Measurements from ENCODE around the gene BTBD18.
A peak's percentile ranks its signal among the peaks of the same experiment; 100 is the strongest.
"Not testable (repeated sequence)": the region's sequence is repeated elsewhere in the genome, so short reads cannot be mapped to it uniquely, and the experiment has no call there.

Gene BTBD18

GRCh38 chr11:57728829-57729228 is 22.8 kb downstream of the BTBD18 start:
- no peak for DNase-seq

DNA sequence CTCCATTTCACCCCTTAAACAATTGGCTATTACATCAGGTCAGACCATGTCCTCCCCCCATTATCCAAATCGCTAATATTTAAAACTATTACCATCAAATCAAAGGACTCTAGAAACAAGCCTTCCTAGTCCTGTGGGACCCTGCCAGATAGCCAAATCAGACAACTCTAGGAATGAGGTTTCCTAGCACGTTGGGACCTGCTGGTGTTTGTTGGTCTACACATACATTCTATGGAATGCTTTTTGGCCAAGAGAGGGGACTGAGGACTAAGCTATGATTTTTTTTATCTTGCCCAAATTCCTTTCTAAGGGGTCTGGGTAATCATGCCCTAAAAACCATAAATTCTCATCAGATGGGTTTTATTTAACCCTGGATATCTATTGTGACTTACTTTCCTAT is 24.4 kb downstream of the BTBD18 start:
- DNase-seq: no peak

DNA sequence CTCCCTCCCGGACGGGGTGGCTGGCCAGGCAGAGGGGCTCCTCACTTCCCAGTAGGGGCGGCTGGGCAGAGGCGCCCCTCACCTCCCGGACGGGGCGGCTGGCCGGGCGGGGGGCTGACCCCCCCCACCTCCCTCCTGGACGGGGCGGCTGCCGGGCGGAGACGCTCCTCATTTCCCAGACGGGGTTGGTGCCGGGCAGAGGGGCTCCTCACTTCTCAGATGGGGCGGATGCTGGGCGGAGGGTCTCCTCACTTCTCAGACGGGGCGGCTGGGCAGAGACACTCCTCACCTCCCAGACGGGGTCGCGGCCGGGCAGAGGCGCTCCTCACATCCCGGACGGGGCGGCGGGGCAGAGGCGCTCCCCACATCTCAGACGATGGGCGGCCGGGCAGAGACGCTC is 34.9 kb downstream of the BTBD18 start:
- not testable (repeated sequence) for DNase-seq

GRCh38 chr11:57713835-57714234 is 37.8 kb downstream of the BTBD18 start:
- DNase-seq: no peak

DNA sequence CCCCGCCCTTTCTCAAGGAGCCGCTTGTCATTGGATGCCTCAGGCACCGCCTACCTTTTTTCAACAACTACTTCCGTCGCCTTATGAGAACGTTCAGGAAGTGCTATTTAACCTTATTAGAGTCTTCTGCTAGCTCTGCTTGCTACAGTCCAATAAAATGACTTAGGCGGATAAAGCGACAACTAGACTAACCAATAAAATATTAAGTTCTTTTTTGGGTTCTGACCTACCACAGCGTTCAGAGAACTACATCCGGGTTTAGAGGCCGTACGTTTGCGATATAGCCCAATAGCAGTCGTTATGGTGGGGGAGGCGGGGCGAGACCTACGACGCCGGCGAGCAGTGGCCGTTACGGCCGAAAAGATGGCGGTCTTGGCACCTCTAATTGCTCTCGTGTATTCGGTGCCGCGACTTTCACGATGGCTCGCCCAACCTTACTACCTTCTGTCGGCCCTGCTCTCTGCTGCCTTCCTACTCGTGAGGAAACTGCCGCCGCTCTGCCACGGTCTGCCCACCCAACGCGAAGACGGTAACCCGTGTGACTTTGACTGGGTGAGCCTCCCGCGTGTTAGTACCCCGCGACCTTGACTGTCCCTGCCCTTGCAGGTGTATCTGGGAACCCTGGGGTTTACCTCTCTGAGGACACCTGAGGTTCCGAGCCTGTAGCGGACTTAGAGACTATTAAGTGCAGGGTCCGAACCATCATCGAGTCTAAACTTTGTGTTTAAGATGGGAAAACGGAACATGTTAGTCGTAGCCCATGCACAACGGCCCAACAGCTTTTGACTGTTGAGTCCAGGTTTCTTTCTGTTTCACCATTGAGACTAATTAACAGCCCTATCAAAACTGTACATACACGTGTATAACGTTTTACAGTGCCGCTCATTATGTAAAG is 39.1 kb downstream of the BTBD18 start, which contains the start of gene TMX2:
Gene TMX2 (plus strand): TSS at position 338 of the 895 bp plus-strand sequence. CDS start 26 bp downstream, at position 364.
- DNase-seq: peak; percentile 99

GRCh38 chr11:57711414-57712255 is 40.0 kb downstream of the BTBD18 start, which contains the start of gene MED19:
Gene MED19 (minus strand): TSS chr11:57712215. CDS start chr11:57712179, 36 bp downstream.
- DNase-seq: peak; percentile 88

DNA sequence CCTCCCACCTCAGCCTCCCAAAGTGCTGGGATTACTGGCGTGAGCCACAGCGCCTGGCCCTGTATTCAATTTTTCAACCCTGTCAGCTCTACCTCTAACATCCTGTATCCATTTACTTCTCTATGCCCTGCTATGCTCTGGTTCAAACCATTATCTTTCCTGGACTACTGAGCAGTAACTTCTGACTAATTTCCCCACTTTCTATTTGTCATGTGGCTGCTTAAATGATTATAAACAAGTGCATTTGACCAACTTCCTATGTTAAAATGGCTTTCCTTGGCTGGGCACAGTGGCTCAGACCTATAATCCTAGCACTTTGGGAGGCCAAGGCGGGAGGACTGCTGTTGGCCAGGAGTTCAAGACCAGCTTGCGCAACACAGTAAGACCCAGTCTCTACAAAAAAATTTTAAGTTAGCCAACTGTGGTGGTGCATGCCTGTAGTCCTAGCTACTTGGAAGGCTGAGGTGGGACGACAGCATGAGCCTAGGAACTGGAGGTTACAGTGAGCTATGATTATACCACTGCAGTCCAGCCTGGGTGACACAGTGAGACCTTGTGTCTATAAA is 41.7 kb downstream of the BTBD18 start:
- DNase-seq: no peak

DNA sequence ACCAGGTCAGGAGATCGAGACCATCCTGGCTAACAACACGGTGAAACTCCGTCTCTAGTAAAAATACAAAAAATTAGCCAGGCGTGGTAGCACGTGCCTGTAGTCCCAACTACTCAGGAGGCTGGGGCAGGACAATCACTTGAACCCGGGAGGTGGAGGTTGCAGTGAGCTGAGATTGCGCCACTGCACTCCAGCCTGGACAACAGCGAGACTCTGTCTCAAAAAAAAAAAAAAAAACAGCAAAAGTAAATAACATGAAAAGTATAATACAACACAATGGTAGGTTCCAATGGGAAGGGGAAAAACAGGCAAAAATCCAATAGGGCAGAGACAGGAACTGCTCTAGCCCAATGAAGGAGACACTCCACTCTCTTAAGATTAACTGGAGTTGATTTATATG is 46.2 kb downstream of the BTBD18 start:
- DNase-seq: not testable (repeated sequence)

- DNase-seq: no peak
Observed at GRCh38 chr11:57704932-57705331, 46.7 kb downstream of the BTBD18 start.

- no peak for DNase-seq
Observed at GRCh38 chr11:57703341-57703740, 48.3 kb downstream of the BTBD18 start.

GRCh38 chr11:57700425-57700824 is 51.2 kb downstream of the BTBD18 start:
- DNase-seq: no peak

GRCh38 chr11:57699813-57700212 is 51.8 kb downstream of the BTBD18 start:
- no peak for DNase-seq

- DNase-seq: no peak
Observed at GRCh38 chr11:57698843-57699365, 52.7 kb downstream of the BTBD18 start.
